Ammon's horn (tissue), 1 donor: ENCODE data around the gene PPP2R3A.
"Not testable (repeated sequence)": the region's sequence is repeated elsewhere in the genome, so short reads cannot be mapped to it uniquely, and the experiment has no call there.

Experiments used
- DNase-seq: peaks from one replicate; pipeline ENCODE4 v3.0.0-alpha.2; 2016; ENCODE audit warnings: low spot score

Gene PPP2R3A

DNA sequence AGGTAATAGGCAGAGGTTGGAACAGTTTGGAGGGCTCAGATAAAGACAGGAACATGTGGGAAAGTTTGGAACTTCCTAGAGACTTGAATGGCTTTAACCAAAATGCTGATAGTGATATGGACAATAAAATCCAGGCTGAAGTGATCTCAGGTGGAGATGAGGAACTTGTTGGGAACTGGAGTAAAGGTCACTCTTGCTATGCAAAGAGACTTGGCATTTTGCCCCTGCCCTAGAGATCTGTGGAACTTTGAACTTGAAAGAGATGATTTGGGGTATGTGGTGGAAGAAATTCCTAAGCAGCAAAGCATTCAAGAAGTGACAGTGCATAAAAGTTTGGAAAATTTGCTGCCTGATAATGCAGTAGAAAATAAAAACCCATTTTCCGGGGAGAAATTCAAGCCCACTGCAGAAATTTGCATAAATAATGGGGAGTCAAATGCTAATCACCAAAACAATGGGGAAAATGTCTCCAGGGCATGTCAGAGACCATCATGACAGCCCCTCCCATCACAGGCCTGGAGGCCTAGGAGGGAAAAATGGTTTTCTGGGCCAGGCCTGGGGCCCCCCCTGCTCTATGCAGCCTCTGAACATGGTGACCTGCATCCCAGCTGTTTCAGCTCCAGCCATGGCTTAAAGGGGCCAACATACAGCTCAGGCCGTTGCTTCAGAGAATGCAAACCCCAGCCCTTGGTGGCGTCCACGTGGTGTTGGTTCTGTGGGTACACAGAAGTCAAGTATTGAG is 118.3 kb downstream of the PPP2R3A start:
- not testable (repeated sequence) for DNase-seq

DNA sequence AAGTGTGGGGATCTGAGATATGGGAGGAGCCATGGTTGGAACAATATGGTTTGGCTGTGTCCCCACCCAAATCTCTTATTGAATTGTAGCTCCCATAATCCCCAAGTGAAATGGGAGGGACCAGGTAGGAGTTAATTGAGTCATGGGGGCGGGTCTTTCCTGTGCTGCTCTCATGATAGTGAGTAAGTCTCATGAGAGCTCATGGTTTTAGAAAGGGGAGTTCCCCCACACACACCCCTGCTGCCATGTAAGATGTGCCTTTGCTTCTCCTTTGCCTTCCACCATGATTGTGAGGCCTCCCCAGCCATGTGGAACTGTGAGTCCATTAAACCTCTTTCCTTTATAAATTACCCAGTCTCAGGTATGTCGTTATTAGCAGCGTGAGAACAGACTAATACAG is 119.5 kb downstream of the PPP2R3A start:
- DNase-seq, result not testable (repeated sequence)

GRCh38 chr3:136093771-136094170 is 128.2 kb downstream of the PPP2R3A start:
- DNase-seq, result no peak

DNA sequence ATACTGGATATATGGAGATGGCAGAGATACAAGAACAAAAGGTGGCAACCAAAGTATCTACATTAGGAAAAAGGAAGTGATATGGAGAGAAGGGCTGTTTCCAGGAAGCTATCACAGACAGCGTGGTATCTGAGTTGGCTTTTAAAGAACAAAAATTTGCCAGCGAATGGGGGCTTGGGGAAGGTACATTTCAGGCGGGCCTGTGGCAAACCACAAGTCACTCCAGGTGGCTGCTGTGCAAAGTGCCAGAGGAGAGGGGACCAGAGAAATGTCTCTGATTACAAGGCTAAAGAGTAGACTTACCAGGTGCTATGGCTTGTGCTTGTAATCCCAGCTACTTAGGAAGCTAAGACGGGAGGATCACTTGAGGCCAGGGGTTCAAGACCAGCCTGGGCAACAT is 139.5 kb downstream of the PPP2R3A start:
- DNase-seq, result no peak

- DNase-seq, result no peak
These were observed 140.6 kb downstream of the PPP2R3A start for GRCh38 chr3:136106101-136106500.

GRCh38 chr3:136109499-136109898 is 144.0 kb downstream of the PPP2R3A start:
- DNase-seq, result no peak

- DNase-seq, result peak; percentile 2
These were observed 145.0 kb downstream of the PPP2R3A start for GRCh38 chr3:136110481-136110880.

DNA sequence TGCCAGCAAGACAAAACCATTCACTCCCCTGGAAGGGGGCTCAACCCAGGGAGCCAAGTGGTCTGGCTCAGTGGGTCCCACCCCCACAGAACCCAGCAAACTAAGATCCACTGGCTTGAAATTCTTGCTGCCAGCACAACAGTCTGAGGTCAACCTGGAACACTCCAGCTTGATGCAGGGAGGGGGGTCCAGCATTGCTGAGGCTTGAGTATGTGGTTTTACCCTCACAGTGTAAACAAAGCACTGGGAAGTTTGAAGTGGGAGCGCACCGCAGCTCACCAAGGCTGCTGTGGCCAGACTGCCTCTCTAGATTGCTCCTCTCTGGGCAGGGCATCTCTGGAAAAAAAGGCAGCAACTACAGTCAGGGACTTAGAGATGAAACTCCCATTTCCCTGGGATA is 148.9 kb downstream of the PPP2R3A start:
- DNase-seq, result no peak

GRCh38 chr3:136119332-136119731 is 153.8 kb downstream of the PPP2R3A start:
- not testable (repeated sequence) for DNase-seq

DNA sequence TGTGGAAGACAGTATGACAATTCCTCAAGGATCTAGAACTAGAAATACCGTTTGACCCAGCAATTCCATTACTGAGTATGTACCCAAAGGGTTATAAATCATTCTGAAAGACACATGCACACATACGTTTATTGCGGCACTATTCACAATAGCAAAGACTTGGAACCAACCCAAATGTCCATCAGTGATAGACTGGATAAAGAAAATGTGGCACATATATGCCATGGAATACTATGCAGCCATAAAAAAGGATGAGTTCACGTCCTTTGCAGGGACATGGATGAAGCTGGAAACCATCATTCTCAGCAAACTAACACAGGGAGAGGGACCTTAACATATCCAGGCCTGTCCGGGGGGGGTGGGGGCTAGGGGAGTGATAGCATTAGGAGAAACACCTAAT is 154.3 kb downstream of the PPP2R3A start:
- not testable (repeated sequence) for DNase-seq

DNA sequence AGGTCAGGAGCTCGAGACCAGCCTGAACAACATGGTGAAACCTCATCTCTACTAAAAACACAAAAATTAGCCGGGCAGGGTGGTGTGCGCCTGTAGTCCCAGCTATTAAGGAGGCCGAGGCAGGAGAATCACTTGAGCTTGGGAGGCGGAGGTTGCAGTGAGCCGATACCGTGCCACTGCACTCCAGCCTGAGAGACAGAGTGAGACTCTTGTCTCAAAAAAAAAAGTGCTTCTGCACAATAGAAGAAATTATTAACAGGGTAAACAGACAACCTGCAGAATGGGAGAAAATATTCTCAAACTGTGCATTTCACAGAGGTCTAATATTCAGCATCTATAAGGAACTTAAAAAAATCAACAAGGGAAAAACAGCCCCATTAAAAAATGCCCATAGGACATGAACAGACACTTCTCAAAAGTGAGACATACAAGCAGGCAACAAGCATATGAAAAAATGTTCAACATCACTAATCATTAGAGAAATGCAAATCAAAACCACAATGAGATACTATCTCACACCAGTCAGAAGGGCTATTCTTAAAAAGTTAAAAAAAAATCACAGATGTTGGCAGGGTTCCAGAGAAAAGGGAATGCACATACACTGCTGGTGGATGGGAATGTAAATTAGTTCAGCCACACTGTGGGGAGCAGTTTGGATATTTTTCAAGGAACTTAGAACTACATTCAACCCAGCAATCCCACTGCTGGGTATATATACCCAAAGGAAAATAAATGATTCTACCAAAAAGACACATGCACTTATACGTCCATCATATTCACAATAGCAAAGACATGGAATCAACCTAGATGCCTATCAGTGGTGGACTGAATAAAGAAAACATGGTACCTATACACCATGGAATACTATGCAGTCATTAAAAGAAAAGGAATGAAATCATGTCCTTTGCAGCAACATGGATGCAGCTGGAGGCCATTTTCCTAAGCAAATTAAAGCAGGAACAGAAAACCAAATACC is 155.1 kb downstream of the PPP2R3A start:
- no peak for DNase-seq

- no peak for DNase-seq
These were observed 156.5 kb downstream of the PPP2R3A start for GRCh38 chr3:136122006-136122405.

- DNase-seq, result not testable (repeated sequence)
These were observed 166.1 kb downstream of the PPP2R3A start for GRCh38 chr3:136131647-136132046.

DNA sequence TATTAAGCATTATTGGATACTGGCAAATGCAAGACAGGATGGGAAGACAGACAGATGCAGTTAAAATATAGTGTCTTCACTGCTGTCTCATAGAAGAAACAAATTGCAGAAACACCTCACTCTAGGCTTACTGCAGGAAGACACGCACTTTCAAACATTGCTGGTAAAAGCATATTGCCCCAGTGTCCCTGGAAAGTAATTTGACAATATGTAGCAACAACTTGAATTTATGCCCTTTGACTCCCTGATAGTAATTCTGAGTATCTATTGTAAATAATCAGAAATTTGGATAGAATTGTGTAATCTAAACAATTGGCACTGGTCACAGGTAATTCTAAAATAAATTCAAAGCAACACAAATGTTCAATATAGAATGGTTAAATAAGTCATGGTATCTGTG is 168.6 kb downstream of the PPP2R3A start:
- no peak for DNase-seq

GRCh38 chr3:136135039-136135802 is 169.7 kb downstream of the PPP2R3A start:
- DNase-seq, result no peak

GRCh38 chr3:136136454-136136853 is 170.9 kb downstream of the PPP2R3A start:
- no peak for DNase-seq

GRCh38 chr3:136141291-136141785 is 175.8 kb downstream of the PPP2R3A start:
- no peak for DNase-seq

GRCh38 chr3:136141891-136142290 is 176.4 kb downstream of the PPP2R3A start:
- no peak for DNase-seq

DNA sequence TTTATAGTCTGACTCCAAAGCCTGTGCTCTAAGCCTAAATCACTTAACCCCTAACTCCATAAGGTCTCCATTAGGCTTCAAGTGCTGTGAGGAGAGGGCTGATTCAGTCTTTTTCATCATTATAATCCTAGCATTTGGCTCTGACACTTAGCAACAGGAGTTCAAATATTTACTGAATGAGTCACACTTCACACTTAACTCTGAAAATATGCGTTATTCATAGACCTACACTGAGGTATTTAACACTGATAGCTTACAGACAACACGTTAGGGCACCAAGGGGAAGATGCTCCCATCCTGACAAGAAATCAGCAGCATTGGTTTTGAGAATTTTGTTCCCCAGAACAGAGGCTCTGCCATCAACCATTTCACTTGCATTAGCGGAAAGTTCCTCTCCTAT is 177.1 kb downstream of the PPP2R3A start:
- DNase-seq, result peak; percentile 9

DNA sequence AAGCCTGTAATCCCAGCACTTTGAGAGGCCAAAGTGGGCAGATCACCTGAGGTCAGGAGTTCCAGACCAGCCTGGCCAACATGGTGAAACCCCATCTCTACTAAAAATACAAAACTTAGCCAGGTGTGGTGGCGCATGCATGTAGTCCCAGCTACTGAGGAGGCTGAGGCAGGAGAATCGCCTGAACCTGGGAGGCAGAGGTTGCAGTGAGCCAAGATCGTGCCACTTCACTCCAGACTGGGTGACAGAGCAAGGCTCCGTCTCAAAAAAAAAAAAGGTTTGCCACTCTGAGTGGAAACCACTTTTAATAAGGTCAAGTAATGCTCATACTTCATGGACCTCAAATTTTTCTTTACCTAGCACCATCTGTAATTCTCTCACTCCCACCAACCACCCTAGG is 178.9 kb downstream of the PPP2R3A start:
- DNase-seq, result not testable (repeated sequence)

GRCh38 chr3:136146981-136147729 is 181.6 kb downstream of the PPP2R3A start:
- DNase-seq, result no peak
